ENCODE measurements around the gene PVRIG. TPM values are rescaled to one million over a fixed set of nuclear protein-coding genes. Genes with fewer than 3 reads are reported as not detected.
"Not testable (repeated sequence)": the region's sequence is repeated elsewhere in the genome, so short reads cannot be mapped to it uniquely, and the experiment has no call there.

Gene PVRIG
- total and polyA plus RNA-seq, 2 of the 8 experiments (the other 6 are each of a cell fraction or from before 2014, with no cell fraction given), result 0.15 TPM; not detected in 1

DNA sequence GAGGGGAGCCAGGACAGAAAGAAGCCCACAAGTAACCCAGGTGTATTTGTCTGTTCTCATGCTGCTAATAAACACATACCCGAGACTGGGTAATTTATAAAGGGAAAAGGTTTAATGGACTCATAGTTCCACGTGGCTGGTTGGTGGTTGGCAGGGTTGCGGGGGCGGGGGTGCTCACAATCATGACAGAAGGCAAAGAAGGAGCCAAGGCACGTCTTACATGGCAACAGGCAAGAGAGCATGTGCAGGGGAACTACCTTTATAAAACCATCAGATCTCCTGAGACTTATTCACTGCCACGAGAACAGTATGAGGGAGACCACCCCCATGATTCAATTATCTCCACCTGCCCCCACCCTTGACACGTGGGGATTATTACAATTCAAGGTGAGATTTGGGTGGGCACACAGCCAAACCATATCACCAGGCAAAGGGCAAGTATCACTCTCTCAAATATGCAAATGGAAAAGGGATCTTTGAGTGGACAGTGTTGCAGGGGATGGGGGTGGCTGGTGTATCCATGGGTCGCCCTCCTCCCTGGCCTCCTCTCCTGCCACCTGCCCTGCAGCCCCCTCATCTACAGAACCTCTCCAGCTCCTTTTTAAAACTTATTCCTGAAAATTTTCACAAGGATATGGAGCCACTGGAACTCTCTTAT is 15.0 kb downstream of the PVRIG start:
- POLR2A ChIA-PET (ENCODE audit: partially characterized antibody); H3K79me1 ChIP-seq (ENCODE audit: low read depth, low read length); H2BK15ac ChIP-seq (ENCODE audit: low read length); H3K27ac ChIP-seq (ENCODE audit: low read depth, low read length); H2BK120ac ChIP-seq (replicated peaks; ENCODE audit: low read depth, low read length); H3K79me2 ChIP-seq (ENCODE audit: control insufficient read depth in 1 of 2, insufficient read depth in 2 of 2, low read length in 2 of 2); H3K9ac ChIP-seq (replicated peaks in 1 of 4; ENCODE audit: extremely low read depth in 1 of 4, low read depth in 3 of 4, low read length in 3 of 4); H2BK5ac ChIP-seq (ENCODE audit: low read depth, low read length); H2AFZ ChIP-seq (ENCODE audit: low read length); DNase-seq (ENCODE audit: low read depth in 1 of 2, low spot score in 2 of 2); FAIRE-seq; H3K23me2 ChIP-seq (ENCODE audit: low read depth, low read length); H3K4me2 ChIP-seq (ENCODE audit: insufficient read depth in 1 of 2, low read depth in 2 of 2, low read length in 2 of 2); H3K27me3 ChIP-seq (replicated peaks in 1 of 4; ENCODE audit: control insufficient read depth in 3 of 4, extremely low read depth in 1 of 4, insufficient read depth in 3 of 4, low read length in 3 of 4); H2AK5ac ChIP-seq (ENCODE audit: low read depth, low read length); H4K91ac ChIP-seq (replicated peaks; ENCODE audit: insufficient read length, low read length); H3K9me3 ChIP-seq (ENCODE audit: insufficient read depth in 2 of 2, low read depth in 1 of 2, low read length in 1 of 2); H2BK12ac ChIP-seq (ENCODE audit: low read depth, low read length); H3K23ac ChIP-seq (ENCODE audit: insufficient read length); H3K56ac ChIP-seq (replicated peaks; ENCODE audit: insufficient read length, low read depth, low read length); H3K18ac ChIP-seq (ENCODE audit: extremely low read depth, low read length); H3K4me1 ChIP-seq (replicated peaks in 1 of 4; ENCODE audit: control insufficient read depth in 3 of 4, insufficient read depth in 4 of 4, low read length in 3 of 4); H4K8ac ChIP-seq (ENCODE audit: extremely low read depth, insufficient read depth, low read length); H3K4me3 ChIP-seq (ENCODE audit: extremely low read depth in 1 of 4, insufficient read depth in 2 of 4, low read depth in 3 of 4, low read length in 4 of 4); H3K14ac ChIP-seq (ENCODE audit: insufficient read length); H4K20me1 ChIP-seq (replicated peaks in 1 of 2; ENCODE audit: control insufficient read depth in 1 of 2, insufficient read depth in 2 of 2, low read length in 2 of 2); H3K36me3 ChIP-seq (ENCODE audit: control insufficient read depth in 2 of 4, insufficient read depth in 4 of 4, low read length in 3 of 4); H4K5ac ChIP-seq (ENCODE audit: insufficient read length, low read depth, low read length); H3K4ac ChIP-seq (replicated peaks; ENCODE audit: insufficient read length, low read depth, low read length); H2BK20ac ChIP-seq (ENCODE audit: low read length): not testable (repeated sequence)
- WGBS, 2 experiments (ENCODE audit: extremely low coverage in 1 of 2, insufficient coverage in 1 of 2, insufficient read length in 1 of 2, insufficient replicate concordance in 2 of 2, low coverage in 1 of 2, low lambda C conversion rate in 2 of 2, missing lambda C conversion rate in 1 of 2), result 95% methylated on average over 7 of the region's 8 CpGs; no CpG with 5 or more reads in 1 of the 2 experiments
- CTCF ChIA-PET (ENCODE audit: partially characterized antibody), result interaction anchor here (0.6 kb wide), 1 partner anchor 30 kb away, joined by 3 read pairs; no protein-coding TSS in a partner anchor

DNA sequence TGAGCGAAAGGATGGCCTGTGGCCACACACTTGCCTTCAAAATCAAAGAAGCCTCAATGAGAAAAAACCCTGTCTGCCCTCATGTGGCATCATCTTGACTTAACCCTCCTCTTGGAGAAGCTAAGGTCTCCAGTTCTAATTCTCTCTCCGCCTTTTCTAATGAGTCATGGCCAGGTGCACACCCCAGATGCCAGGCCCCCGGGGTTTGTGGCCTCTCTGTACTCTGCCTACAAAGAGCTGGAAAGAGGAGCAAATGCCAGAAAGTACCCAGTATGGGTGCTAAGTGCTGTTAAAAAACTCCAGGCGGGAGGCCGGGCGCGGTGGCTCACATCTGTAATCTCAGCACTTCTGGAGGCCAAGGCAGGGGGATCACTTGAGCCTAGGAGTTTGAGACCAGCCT is 20.2 kb downstream of the PVRIG start:
- DNase-seq (ENCODE audit: low read depth in 1 of 2, low spot score in 2 of 2); H4K5ac ChIP-seq (ENCODE audit: insufficient read length, low read depth, low read length); H3K4me1 ChIP-seq (replicated peaks in 1 of 4; ENCODE audit: control insufficient read depth in 3 of 4, insufficient read depth in 4 of 4, low read length in 3 of 4); H3K56ac ChIP-seq (replicated peaks; ENCODE audit: insufficient read length, low read depth, low read length); H3K9ac ChIP-seq (replicated peaks in 1 of 4; ENCODE audit: extremely low read depth in 1 of 4, low read depth in 3 of 4, low read length in 3 of 4); H3K4ac ChIP-seq (replicated peaks; ENCODE audit: insufficient read length, low read depth, low read length); H3K23ac ChIP-seq (ENCODE audit: insufficient read length); H4K8ac ChIP-seq (ENCODE audit: extremely low read depth, insufficient read depth, low read length); H3K23me2 ChIP-seq (ENCODE audit: low read depth, low read length); H4K20me1 ChIP-seq (replicated peaks in 1 of 2; ENCODE audit: control insufficient read depth in 1 of 2, insufficient read depth in 2 of 2, low read length in 2 of 2); H4K91ac ChIP-seq (replicated peaks; ENCODE audit: insufficient read length, low read length); H3K27me3 ChIP-seq (replicated peaks in 1 of 4; ENCODE audit: control insufficient read depth in 3 of 4, extremely low read depth in 1 of 4, insufficient read depth in 3 of 4, low read length in 3 of 4); H3K4me2 ChIP-seq (ENCODE audit: insufficient read depth in 1 of 2, low read depth in 2 of 2, low read length in 2 of 2); H3K18ac ChIP-seq (ENCODE audit: extremely low read depth, low read length); FAIRE-seq; H2BK120ac ChIP-seq (replicated peaks; ENCODE audit: low read depth, low read length); H3K36me3 ChIP-seq (ENCODE audit: control insufficient read depth in 2 of 4, insufficient read depth in 4 of 4, low read length in 3 of 4); H2BK15ac ChIP-seq (ENCODE audit: low read length); H2AFZ ChIP-seq (ENCODE audit: low read length); H2BK12ac ChIP-seq (ENCODE audit: low read depth, low read length); H2AK5ac ChIP-seq (ENCODE audit: low read depth, low read length); H3K4me3 ChIP-seq (ENCODE audit: extremely low read depth in 1 of 4, insufficient read depth in 2 of 4, low read depth in 3 of 4, low read length in 4 of 4); H3K79me1 ChIP-seq (ENCODE audit: low read depth, low read length); H2BK20ac ChIP-seq (ENCODE audit: low read length); H3K9me3 ChIP-seq (ENCODE audit: insufficient read depth in 2 of 2, low read depth in 1 of 2, low read length in 1 of 2); H3K27ac ChIP-seq (ENCODE audit: low read depth, low read length); POLR2A ChIA-PET (ENCODE audit: partially characterized antibody); H3K14ac ChIP-seq (ENCODE audit: insufficient read length); H2BK5ac ChIP-seq (ENCODE audit: low read depth, low read length): not testable (repeated sequence)
- CTCF ChIA-PET (ENCODE audit: partially characterized antibody), result interaction anchor here (1.2 kb wide), 1 partner anchor 109 kb away, joined by 3 read pairs; no protein-coding TSS in a partner anchor
- peaks cover 0 to 14% of the 10 kb centered on the region in 2 experiments; a peak in 2 of 4 replicates for H3K79me2 ChIP-seq (ENCODE audit: control insufficient read depth in 1 of 2, insufficient read depth in 2 of 2, low read length in 2 of 2)
- 96% methylated on average over 7 of the region's 7 CpGs; no CpG with 5 or more reads in 1 of the 2 experiments for whole genome bisulfite sequencing, 2 experiments (ENCODE audit: extremely low coverage in 1 of 2, insufficient coverage in 1 of 2, insufficient read length in 1 of 2, insufficient replicate concordance in 2 of 2, low coverage in 1 of 2, low lambda C conversion rate in 2 of 2, missing lambda C conversion rate in 1 of 2)
